K562 (cell line): Measurements from ENCODE around the gene EPHA2. TPM values are rescaled to one million over a fixed set of nuclear protein-coding genes. Genes with fewer than 3 reads are reported as not detected.

Experiments
- DIDO1 ChIP-seq: fragments of 450-650 bp; IDR thresholded peaks from 2 replicates; pipeline ENCODE4 v1.6.1; 2016; ENCODE audit warnings: low read depth, missing biosample characterization, missing genetic modification characterization
- PCBP1 ChIP-seq: fragments of 200-400 bp; formaldehyde crosslinking; IDR thresholded peaks from 2 replicates; pipeline ENCODE4 v1.6.1; 2018; ENCODE audit warnings: mild to moderate bottlenecking, low read depth, low read length; ENCODE audit not compliant: poor library complexity, severe bottlenecking
- TCF15 ChIP-seq: fragments of 250-450 bp; sonication (Bioruptor Pico); IDR thresholded peaks from 2 replicates; pipeline ENCODE4 v1.8.0; 2022; ENCODE audit warnings: moderate library complexity, mild to moderate bottlenecking, inconsistent platforms
- ZBTB40 ChIP-seq, 2 experiments: fragments of 450-650 bp in 1 of 2; sonication (generic) in 1 of 2; formaldehyde crosslinking in 1 of 2; IDR thresholded peaks; 2 replicates each; pipeline versions ENCODE4 v1.7.1 to v1.9.0; 2016 to 2022; ENCODE audit warnings: inconsistent platforms in 1 of 2, mild to moderate bottlenecking in 1 of 2, missing genetic modification reagents in 1 of 2
- ZNF12 ChIP-seq: sonication (generic); formaldehyde crosslinking; IDR thresholded peaks from 2 replicates; pipeline ENCODE4 v1.4.0; 2020; ENCODE audit warnings: mild to moderate bottlenecking, missing genetic modification reagents
- ZNF609 ChIP-seq: sonication (generic); formaldehyde crosslinking; IDR thresholded peaks from 2 replicates; pipeline ENCODE4 v1.8.1; 2023; ENCODE audit warnings: missing genetic modification reagents, mild to moderate bottlenecking, borderline replicate concordance
- polyA plus RNA-seq, 8 experiments: library from polyadenylated mRNA; depleted of rRNA in 4 of 8; stranded (reverse) in 5 of 8; unstranded in 3 of 8; fragments of >200 nt; fragmentation: Nextera tagmentation in 2 of 8; fragmentation: Illumina TruSeq in 1 of 8; extraction: Ambion mirVana in 2 of 8; extraction: Trizol in 1 of 8; gene quantifications; 2 replicates each; pipeline versions ENCODE4 v1.2.1 to v1.2.3, GENCODE V29; 2011 to 2014; ENCODE audit warnings: inconsistent platforms in 1 of 8, missing spikeins in 1 of 8
- total RNA-seq, 7 experiments: library from RNA; depleted of rRNA in 6 of 7; stranded (reverse); fragments of >200 nt in 6 of 7; fragmentation: Illumina TruSeq in 2 of 7; extraction: Trizol in 2 of 7; gene quantifications; 2 replicates each; pipeline versions ENCODE4 v1.2.1 to v1.2.3, GENCODE V29; 2011 to 2021; ENCODE audit warnings: low replicate concordance in 1 of 7
- TF ChIP-seq, protein P1 (sequence below): sonication (generic); formaldehyde crosslinking; IDR thresholded peaks from 2 replicates; pipeline ENCODE4 v1.8.0; 2022; ENCODE audit warnings: mild to moderate bottlenecking, missing genetic modification reagents

Gene EPHA2
- total and polyA plus RNA-seq, 9 of the 15 experiments (the other 6 are each of a cell fraction or from before 2014, with no cell fraction given), result 0.04 to 0.40 (median 0.07) TPM; not detected in 4

DNA sequence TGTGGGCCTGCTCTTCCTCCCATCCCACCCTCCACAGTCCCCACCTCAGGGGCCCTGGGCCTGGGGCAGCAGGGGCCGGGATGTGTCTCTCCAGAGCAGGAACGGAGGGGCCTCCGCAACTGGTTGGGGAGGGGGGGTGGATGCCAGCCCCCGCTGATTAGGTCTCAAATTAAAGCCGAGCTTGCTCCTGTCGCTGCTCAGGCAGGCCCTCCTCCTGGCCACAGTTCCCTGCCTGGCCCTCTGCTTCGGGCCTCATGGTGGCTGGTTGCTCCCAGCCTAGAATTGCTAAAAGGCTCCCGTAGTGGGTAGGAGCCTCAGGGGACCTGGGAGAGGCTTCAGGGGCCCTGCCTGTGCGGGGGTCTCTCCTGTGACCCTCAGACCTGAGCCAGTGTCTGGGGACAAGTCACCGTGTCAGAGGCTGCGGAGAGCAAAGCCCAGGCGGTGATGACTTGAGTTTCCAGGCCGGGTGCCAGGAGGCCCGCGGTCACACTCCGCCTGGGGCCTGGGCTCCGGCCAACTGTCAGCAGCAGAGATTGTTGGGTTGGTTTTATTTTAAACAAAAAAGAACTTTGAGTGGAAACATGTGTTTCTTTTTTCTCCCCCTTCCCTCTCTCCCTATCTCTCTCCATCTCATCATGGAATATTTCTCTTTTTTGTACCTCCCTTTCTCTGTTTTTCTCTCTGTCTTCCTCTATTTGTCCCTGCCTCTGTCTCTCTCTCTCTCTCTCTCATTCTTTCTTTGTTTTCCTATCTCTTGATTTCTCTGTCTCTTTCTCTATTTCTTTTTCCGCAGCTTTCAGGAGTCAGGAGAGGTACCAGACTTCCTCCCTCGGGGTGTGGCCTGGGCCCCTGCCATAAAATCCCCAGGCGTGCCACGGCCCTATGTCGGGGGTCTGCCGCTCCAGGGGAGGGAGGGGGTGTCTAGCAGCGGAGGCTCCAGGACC is 20.0 kb upstream of the EPHA2 start (continued):
- TF ChIP-seq ZNF609 (CRISPR knock-in tag) (no peak), PCBP1 (no peak), ZNF12 (CRISPR knock-in tag) (peak; percentile 42; the same call in 1 of the 2 replicates), TCF15 (CRISPR knock-in tag) (no peak), ZBTB40 (IDR thresholded peaks at IDR 0.05) (0 out of 2 replicates have a peak, but pooled peaks have one; percentile 18), ZBTB40 (CRISPR knock-in tag; IDR thresholded peaks at IDR 0.05) (no peak), DIDO1 (tag) (no peak)
- TF ChIP-seq, protein P1, sequence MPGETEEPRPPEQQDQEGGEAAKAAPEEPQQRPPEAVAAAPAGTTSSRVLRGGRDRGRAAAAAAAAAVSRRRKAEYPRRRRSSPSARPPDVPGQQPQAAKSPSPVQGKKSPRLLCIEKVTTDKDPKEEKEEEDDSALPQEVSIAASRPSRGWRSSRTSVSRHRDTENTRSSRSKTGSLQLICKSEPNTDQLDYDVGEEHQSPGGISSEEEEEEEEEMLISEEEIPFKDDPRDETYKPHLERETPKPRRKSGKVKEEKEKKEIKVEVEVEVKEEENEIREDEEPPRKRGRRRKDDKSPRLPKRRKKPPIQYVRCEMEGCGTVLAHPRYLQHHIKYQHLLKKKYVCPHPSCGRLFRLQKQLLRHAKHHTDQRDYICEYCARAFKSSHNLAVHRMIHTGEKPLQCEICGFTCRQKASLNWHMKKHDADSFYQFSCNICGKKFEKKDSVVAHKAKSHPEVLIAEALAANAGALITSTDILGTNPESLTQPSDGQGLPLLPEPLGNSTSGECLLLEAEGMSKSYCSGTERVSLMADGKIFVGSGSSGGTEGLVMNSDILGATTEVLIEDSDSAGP (CRISPR knock-in tag), result no peak
